NCI-H446 (cell line): ENCODE results near the gene CCDC171.
"Not testable (repeated sequence)": the region's sequence is repeated elsewhere in the genome, so short reads cannot be mapped to it uniquely, and the experiment has no call there.

Experiments
- DNase-seq, 2 experiments: peaks; one replicate each; lab custom pipeline; 2025; lab: John Stamatoyannopoulos, UW

The CCDC171 gene

GRCh38 chr9:15552636-15553527, at the start of gene CCDC171:
CCDC171 (plus strand) TSS chr9:15553043; CDS start chr9:15564089, 11,046 bp downstream.
- peak; percentile 88 to 98 for DNase-seq

GRCh38 chr9:15505921-15506320, 46.9 kb upstream of the CCDC171 start:
- no peak for DNase-seq

- peak in 1 of 2 experiments; percentile 14 for DNase-seq
Observed at GRCh38 chr9:15509931-15510788, 42.7 kb upstream of the CCDC171 start.

GRCh38 chr9:15510789-15511575, 41.9 kb upstream of the CCDC171 start, which contains the start of gene PSIP1:
PSIP1 (minus strand) TSS chr9:15510970; CDS start chr9:15510188, 782 bp downstream.
- DNase-seq: peak; percentile 79 to 94

- DNase-seq: no peak
Observed at GRCh38 chr9:15512204-15512603, 40.6 kb upstream of the CCDC171 start.

GRCh38 chr9:15512889-15513288, 40.0 kb upstream of the CCDC171 start:
- no peak for DNase-seq

GRCh38 chr9:15513335-15513734, 39.5 kb upstream of the CCDC171 start:
- peak in 1 of 2 experiments; percentile 49 for DNase-seq

GRCh38 chr9:15519831-15520230, 33.0 kb upstream of the CCDC171 start:
- no peak for DNase-seq

- DNase-seq: no peak
Observed at GRCh38 chr9:15521254-15521653, 31.6 kb upstream of the CCDC171 start.

GRCh38 chr9:15522130-15522755, 30.6 kb upstream of the CCDC171 start:
- no peak for DNase-seq

GRCh38 chr9:15524845-15525455, 27.9 kb upstream of the CCDC171 start:
- DNase-seq: no peak

GRCh38 chr9:15525958-15526357, 26.9 kb upstream of the CCDC171 start:
- no peak for DNase-seq

- not testable (repeated sequence) for DNase-seq
Observed at GRCh38 chr9:15527035-15527434, 25.8 kb upstream of the CCDC171 start.

- no peak for DNase-seq
Observed at GRCh38 chr9:15529566-15530324, 23.1 kb upstream of the CCDC171 start.

GRCh38 chr9:15531380-15531779, 21.5 kb upstream of the CCDC171 start:
- DNase-seq: no peak

GRCh38 chr9:15541872-15542271, 11.0 kb upstream of the CCDC171 start:
- no peak for DNase-seq

GRCh38 chr9:15542624-15543023, 10.2 kb upstream of the CCDC171 start:
- no peak for DNase-seq

- DNase-seq: no peak
Observed at GRCh38 chr9:15543047-15543813, 9.6 kb upstream of the CCDC171 start.

- no peak for DNase-seq
Observed at GRCh38 chr9:15549611-15550010, 3.2 kb upstream of the CCDC171 start.
